IMR-90 (cell line): ENCODE results near the gene PPP3R2.

ENCODE experiments used
- CEBPB ChIP-seq: IDR thresholded peaks from 2 replicates; pipeline ENCODE4 v1.6.1; 2012; ENCODE audit warnings: low read depth, low read length, improper control_type of control experiment
- CTCF ChIP-seq: conservative IDR thresholded peaks from 2 replicates; pipeline ENCODE4 v1.5.1; 2012; ENCODE audit warnings: mild to moderate bottlenecking, low read depth, low read length, improper control_type of control experiment
- POLR2A ChIP-seq: IDR thresholded peaks from 2 replicates; pipeline ENCODE4 v1.6.1; 2012; ENCODE audit warnings: mild to moderate bottlenecking, low read depth, low read length
- RFX5 ChIP-seq: IDR thresholded peaks from 2 replicates; pipeline ENCODE4 v1.8.0; 2012; ENCODE audit warnings: low read depth, mild to moderate bottlenecking, low read length, moderate library complexity
- USF2 ChIP-seq: fragments of 150-350 bp; IDR thresholded peaks from 2 replicates; pipeline ENCODE4 v1.6.1; 2017; ENCODE audit warnings: mild to moderate bottlenecking, antibody characterized with exemption, low read length, low read depth

GRCh38 chr9:101579711-101580545 is 14.8 kb downstream of the PPP3R2 start:
- TF ChIP-seq USF2 (no peak), CTCF (no peak), RFX5 (no peak), POLR2A (no peak), CEBPB (no peak)
